Central memory CD8-positive, alpha-beta T cell (primary cell): ENCODE results near the gene SNRNP25.
A peak's percentile ranks its signal among the peaks of the same experiment; 100 is the strongest.

Source experiments
- ATAC-seq: fragments of 150-1000 bp; cut with Tn5 transposase; replicated peaks from 2 replicates; pipeline ENCODE4 v1.10.0; 2022; ENCODE audit warnings: mild to moderate bottlenecking, moderate FRiP score, moderate number of reproducible peaks; ENCODE audit not compliant: poor library complexity, severe bottlenecking; ENCODE audit errors: extremely low read depth
- DNase-seq, 2 donors: peaks; one replicate each; pipeline ENCODE4 v3.0.0; 2021; ENCODE audit warnings: low spot score in 2 of 2
- H3K27ac Mint-ChIP-seq: one replicate; pipeline ENCODE4 v1.8.0; 2022; ENCODE audit warnings: low read depth, mild to moderate bottlenecking, moderate library complexity, mixed read lengths
- H3K27me3 Mint-ChIP-seq: one replicate; pipeline ENCODE4 v1.8.0; 2022; ENCODE audit warnings: mixed read lengths
- H3K36me3 Mint-ChIP-seq: one replicate; pipeline ENCODE4 v1.8.0; 2022; ENCODE audit warnings: mild to moderate bottlenecking, moderate library complexity, mixed read lengths; ENCODE audit not compliant: insufficient read depth
- H3K4me1 Mint-ChIP-seq: one replicate; pipeline ENCODE4 v1.8.0; 2022; ENCODE audit warnings: mixed read lengths
- H3K4me3 Mint-ChIP-seq: one replicate; pipeline ENCODE4 v1.8.0; 2022; ENCODE audit warnings: mild to moderate bottlenecking, moderate library complexity, mixed read lengths
- H3K9me3 Mint-ChIP-seq: one replicate; pipeline ENCODE4 v1.8.0; 2022; ENCODE audit warnings: mixed read lengths

SNRNP25 gene

DNA sequence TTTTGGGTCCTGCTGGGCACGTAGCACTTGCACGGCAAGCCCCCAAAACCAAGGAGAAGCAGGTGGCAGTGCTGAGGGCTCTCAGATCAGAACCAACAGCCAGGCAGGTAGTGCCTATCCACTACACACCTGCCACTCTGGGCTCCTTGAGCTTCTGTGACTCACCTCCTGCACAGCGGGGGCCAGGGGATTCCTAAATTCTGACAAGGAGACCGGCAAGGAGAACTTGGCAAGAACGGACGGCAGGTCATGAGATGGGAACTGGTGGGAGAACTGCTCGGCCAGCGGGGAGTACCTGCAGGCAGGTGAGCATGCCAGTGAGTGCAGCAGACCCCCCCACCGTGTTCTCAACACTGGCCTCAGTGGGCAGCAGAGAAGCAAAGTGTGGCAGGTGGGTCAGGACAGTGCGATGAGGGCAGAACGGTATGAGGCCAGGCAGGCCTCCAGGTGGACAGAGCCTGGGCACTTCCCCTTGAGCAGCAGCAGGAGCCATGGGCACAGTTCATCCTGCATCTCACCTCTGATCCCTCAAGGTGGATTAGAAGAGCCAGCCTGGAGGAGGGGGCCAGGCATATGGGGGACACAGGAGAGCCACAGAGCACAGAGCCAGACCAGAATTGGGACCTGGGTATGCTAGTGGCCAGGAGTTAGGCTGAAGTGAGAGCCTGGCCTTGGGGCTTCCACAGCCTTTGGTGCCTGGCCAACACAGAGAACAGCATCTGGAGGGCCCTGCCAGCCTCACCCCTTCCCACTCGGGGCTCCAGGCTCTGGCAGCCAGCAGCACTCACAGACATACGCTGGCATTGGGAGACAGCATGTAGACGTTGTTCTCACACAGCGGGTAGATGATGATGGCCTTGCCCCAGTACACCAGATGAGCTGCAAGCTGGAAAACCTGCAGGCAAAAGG lies 39.1 kb downstream of the SNRNP25 start:
- Mint-ChIP-seq H3K4me3 (no peak overlapping the region), H3K36me3 (peaks cover 13% of the 10 kb centered on the region), H3K27me3 (no peaks in the 10 kb centered on the region), H3K9me3 (no peaks in the 10 kb centered on the region), H3K4me1 (peaks cover 10% of the 10 kb centered on the region), H3K27ac (no peak overlapping the region)
- ATAC-seq = no peak
- DNase-seq = no peak

DNA sequence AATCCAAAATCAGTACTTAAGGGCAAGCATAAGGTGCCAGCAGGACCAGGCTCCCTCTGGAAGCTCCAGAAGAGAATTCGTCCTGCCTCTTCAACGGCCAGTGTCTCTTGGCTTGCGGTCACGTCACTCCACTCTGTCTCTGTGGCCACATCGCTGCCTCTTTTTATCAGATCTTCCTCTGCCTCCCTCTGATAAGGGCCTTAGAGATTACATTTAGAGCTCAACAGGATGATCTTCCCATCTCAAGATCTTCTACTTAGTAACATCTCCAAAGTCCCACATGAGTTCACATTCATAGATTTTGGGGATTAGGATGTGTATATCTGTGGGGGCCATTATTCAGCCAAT lies 41.3 kb downstream of the SNRNP25 start:
- Mint-ChIP-seq H3K27ac (no peak overlapping the region), H3K4me3 (no peak overlapping the region), H3K4me1 (peaks cover 10% of the 10 kb centered on the region), H3K27me3 (no peaks in the 10 kb centered on the region), H3K9me3 (no peaks in the 10 kb centered on the region), H3K36me3 (peaks cover 6% of the 10 kb centered on the region)
- ATAC-seq (no peak), DNase-seq (no peak)

DNA sequence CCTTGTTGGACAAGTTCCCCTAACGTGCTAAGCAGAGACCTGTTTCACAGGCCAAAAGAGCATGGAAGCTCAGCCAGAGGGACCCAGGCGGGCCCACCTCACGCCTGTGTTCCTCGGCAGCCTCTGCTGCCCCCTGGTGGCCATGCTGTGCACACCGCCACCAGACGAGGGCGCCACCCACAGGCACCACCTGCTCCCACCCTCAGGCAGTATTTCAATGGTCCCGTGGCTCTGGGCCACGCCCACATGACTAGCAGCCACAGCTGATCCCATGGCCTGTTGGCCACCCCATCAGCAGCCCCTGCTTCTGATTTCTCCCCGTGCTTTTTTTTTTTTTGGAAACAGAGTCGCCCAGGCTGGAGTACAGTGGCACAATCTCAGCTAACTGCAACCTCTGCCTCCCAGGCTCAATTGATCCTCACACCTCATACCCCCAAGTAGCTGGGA lies 43.3 kb downstream of the SNRNP25 start:
- Mint-ChIP-seq H3K36me3 (peaks cover 10% of the 10 kb centered on the region), H3K4me3 (peak overlapping the region; percentile 9), H3K27ac (peak overlapping the region; percentile 49), H3K4me1 (peaks cover 10% of the 10 kb centered on the region), H3K9me3 (no peaks in the 10 kb centered on the region), H3K27me3 (no peaks in the 10 kb centered on the region)
- peak; percentile 87 to 90 for DNase-seq
- ATAC-seq = peak; percentile 96

DNA sequence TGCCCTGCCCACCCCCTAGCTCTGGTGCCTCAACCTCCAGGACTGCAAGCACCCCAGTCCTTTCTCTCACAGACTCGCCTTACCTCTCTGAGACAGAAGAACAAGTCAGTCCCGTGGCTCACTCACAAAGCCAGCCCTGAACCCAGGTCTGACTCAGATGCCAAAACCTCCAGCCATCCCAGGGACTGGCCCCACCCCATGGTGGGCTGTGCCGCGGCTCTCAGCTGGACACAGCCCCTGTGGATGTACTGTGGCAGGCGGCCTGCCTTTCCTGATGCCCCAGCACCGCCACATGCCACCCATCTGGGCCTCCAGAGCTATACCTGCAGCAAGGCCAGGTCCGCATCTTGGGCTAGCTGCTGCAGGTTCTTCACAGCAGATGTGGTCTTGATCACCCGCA lies 44.2 kb downstream of the SNRNP25 start:
- Mint-ChIP-seq H3K36me3 (peaks cover 8% of the 10 kb centered on the region), H3K4me1 (peaks cover 10% of the 10 kb centered on the region), H3K27ac (peak overlapping the region; percentile 49), H3K9me3 (no peaks in the 10 kb centered on the region), H3K4me3 (no peak overlapping the region), H3K27me3 (no peaks in the 10 kb centered on the region)
- ATAC-seq (no peak), DNase-seq (no peak)

DNA sequence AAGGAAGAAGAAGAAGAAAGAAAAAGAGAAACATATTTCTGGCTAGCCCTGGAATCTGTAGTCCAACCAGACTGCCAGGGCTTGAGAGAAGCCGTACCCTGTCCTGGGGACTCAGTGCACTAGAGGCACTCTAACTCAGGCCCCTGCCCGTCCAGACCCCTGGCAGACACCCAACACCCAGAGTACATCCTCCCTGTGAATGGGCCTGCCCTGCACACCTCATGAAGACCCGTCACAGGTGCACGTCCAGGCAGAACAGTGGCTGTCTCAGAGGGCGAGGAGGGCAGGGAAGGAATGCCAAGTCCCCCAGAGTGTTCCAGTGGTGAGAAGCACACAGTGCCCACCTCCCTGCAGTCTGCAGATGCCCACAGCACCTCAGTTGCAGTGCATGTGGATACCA lies 47.4 kb downstream of the SNRNP25 start:
- Mint-ChIP-seq H3K9me3 (no peaks in the 10 kb centered on the region), H3K4me3 (no peak overlapping the region), H3K27me3 (no peaks in the 10 kb centered on the region), H3K36me3 (peaks cover 8% of the 10 kb centered on the region), H3K4me1 (peaks cover 10% of the 10 kb centered on the region), H3K27ac (no peak overlapping the region)
- DNase-seq (no peak), ATAC-seq (no peak)

DNA sequence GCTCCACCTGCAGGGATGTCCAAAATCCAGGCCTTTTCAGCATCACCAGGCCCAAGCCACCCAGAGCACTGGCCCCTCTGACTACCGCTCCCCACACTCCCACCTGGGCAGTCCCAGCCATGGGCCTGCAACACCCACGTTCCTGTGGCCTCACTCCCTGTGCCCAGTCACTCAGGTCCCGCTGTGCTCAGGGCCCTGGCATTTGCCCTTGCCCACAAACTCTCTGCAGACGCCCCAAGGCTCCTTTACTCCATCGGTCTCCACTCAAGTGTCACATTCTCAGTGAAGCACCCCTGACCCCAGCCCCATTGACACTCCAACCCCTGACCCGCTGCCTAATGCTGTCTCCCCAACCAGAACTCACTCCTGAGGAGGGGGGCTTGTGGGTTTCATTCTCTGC lies 48.0 kb downstream of the SNRNP25 start:
- Mint-ChIP-seq H3K9me3 (no peaks in the 10 kb centered on the region), H3K36me3 (peaks cover 8% of the 10 kb centered on the region), H3K27me3 (no peaks in the 10 kb centered on the region), H3K4me1 (peaks cover 10% of the 10 kb centered on the region), H3K4me3 (no peak overlapping the region), H3K27ac (no peak overlapping the region)
- ATAC-seq (no peak), DNase-seq (no peak)

DNA sequence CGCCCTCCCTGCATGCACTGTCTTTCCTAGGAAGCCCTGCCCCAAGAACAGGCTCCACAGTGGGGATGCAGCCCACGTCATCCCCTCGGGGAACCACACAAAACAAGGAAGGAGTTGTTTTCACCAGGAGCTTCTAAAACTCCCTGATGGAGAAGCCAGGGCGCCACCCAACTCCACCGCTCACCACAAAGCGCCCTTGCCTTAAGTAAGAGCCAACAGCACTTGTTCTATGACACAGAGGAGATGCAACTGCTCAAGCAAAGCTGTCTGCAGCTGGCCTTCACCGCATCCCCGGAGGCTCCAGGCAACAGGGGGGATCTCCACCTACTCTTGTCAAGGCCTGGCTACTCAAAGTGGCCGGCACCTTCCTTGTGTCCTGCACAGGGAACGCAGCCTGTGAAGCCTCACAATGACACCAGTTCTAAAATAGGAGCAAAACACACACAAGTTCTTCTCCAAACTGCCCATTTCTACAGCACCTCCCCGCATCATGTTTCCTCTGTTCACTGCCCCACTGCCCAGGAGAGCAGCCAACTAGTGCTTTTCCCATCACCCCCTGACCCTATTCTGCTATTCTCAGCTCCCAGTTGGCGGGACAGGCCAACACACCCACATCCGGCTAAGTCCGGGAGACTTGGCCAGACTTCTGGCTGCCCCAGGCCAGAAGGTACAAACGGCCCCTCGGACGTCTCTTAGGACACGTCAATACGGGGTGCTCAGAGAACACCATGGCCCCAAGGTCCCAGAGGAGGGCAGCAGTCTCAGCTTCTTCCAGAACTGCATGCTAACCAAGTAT lies 48.6 kb downstream of the SNRNP25 start:
- ATAC-seq = no peak
- H3K36me3 Mint-ChIP-seq = peaks cover 6% of the 10 kb centered on the region

DNA sequence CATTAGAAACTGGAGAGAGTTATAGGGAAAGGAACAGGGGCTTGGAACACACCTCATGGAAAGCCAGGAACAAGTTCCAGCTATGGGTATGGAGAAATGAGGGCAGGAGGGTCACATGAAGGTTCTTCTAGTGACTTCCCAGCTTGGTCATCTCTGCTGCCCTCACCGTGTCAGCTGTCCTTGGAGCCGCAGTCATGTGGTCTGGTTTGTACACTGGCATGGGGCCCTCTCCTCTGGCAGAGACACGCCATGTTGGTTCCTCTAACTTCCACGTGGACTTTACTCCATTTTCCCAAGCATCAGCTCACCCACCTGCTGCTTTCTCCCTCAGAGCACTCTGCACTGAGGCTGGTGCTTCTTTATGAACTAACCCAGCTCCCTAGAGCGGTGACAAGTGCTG lies 50.7 kb downstream of the SNRNP25 start:
- Mint-ChIP-seq H3K27ac (no peak overlapping the region), H3K4me3 (no peak overlapping the region), H3K36me3 (peaks cover 9% of the 10 kb centered on the region), H3K4me1 (no peaks in the 10 kb centered on the region), H3K27me3 (no peaks in the 10 kb centered on the region), H3K9me3 (no peaks in the 10 kb centered on the region)
- ATAC-seq (no peak), DNase-seq (no peak)

More for the DNA sequence above, 48.6 kb downstream of the SNRNP25 start:
- Mint-ChIP-seq H3K4me3 (no peak overlapping the region), H3K4me1 (peaks cover 4% of the 10 kb centered on the region), H3K9me3 (no peaks in the 10 kb centered on the region), H3K27ac (no peak overlapping the region), H3K27me3 (no peaks in the 10 kb centered on the region)
- no peak for DNase-seq

DNA sequence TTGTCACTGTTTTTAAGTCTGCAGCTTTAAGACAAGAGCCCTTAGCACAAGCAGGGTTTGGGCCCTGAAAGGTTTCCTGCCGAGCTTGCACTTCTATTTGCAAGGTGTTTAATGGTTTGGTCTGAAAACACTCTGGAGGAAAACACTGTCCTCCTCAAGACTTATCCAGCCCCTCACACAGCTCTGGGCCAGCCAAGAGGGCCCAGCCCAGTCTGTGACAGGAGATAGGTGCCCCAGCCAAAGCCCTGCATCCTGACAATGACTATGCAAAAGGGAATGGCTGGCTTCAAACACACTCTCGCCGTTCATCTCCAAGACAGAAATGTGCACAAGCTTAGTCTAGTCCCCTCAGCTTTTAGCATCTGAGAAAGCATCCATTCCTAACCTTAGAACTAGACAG lies 51.3 kb downstream of the SNRNP25 start:
- Mint-ChIP-seq H3K27me3 (no peaks in the 10 kb centered on the region), H3K4me3 (no peak overlapping the region), H3K36me3 (peaks cover 10% of the 10 kb centered on the region), H3K27ac (no peak overlapping the region), H3K9me3 (no peaks in the 10 kb centered on the region), H3K4me1 (no peaks in the 10 kb centered on the region)
- no peak for ATAC-seq
- no peak for DNase-seq

DNA sequence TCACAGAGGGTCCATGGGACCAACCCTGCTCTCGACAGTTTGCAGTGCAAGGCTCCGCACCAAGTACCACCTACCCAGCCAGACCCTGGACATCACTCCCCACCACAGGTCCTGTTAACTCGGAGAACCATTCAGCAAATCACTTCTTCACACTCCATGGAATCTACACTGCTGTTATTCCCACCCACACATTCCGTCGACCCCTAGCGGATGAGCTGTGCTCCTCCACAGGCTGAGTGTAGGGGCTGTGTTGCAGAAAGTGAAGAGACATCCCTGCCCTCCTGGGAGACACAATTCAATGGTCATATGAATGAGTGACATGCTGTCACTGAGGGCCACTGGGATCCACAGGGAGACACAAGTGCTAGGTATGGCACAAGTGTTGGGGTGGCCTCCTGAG lies 51.9 kb downstream of the SNRNP25 start:
- DNase-seq (no peak), ATAC-seq (no peak)
- H3K4me3 Mint-ChIP-seq = no peak overlapping the region
- no peaks in the 10 kb centered on the region for H3K27me3 Mint-ChIP-seq
- no peaks in the 10 kb centered on the region for H3K9me3 Mint-ChIP-seq
- H3K4me1 Mint-ChIP-seq = no peaks in the 10 kb centered on the region
- H3K27ac Mint-ChIP-seq = no peak overlapping the region
- H3K36me3 Mint-ChIP-seq = peaks cover 9% of the 10 kb centered on the region

DNA sequence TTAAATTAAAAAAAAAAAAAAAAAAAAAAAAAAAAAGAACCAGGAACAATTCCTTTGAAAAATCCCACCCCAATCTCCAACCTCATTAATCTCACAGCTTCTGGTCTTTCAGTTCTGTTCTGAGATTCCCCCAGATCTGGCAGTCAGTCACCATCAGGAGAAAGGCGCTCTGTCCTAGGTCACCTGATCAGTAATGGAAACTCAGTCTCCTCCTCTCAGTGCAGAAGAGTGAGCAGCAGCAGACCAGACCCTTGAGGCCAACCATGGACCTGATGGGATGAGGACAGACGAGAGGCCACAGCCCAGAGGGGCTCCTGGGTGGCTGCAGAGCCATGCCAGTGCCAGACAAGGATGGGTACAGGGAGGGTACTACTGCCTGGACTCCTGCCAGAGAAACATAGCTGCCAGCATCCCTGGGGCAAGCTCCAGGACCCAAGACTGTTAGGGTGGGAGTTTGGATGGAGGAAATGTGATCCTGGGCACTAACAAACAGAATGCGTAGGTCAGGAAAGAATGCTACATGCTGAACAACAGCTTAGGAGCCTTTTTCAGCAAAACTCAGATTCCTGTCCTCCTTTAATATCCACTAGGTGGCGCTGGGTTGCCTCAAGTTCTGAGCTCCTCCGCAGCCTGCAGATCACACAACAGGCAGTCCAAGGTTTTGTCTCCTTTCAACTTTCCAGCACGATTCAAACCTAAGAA lies 53.1 kb downstream of the SNRNP25 start:
- no peak overlapping the region for H3K4me3 Mint-ChIP-seq
- no peaks in the 10 kb centered on the region for H3K27me3 Mint-ChIP-seq
- DNase-seq = peak in 1 of 2 donors; percentile 25
- H3K9me3 Mint-ChIP-seq = no peaks in the 10 kb centered on the region
- peaks cover 9% of the 10 kb centered on the region for H3K36me3 Mint-ChIP-seq
- H3K27ac Mint-ChIP-seq = no peak overlapping the region
- no peaks in the 10 kb centered on the region for H3K4me1 Mint-ChIP-seq
- ATAC-seq = peak; percentile 70
